ENCODE data around the gene GXYLT2.

DNA sequence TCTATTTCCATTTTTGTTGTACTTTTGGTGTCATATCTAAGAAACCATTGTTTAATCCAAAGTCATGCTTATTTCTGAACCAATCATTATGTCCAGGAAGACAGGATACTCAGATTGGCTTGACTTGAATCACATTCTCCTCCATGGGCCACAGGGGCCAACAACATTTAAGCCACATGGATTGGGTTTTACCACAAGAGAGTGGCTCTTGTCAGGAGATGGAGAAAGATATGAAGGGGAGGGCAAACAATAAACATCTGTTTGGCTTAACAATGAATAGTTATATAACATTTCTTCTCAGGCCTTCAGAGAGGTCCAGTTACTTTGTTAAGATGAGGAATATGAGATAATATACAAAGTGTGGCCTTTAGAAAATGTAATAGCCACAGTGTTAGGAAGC is 44.6 kb downstream of the GXYLT2 start:
- TF ChIP-seq SCRT1 (tag by site-specific recombination; IDR thresholded peaks at IDR 0.05; ENCODE audit: borderline replicate concordance) (no peak), REPIN1 (tag by site-specific recombination; IDR thresholded peaks at IDR 0.05; ENCODE audit: low read depth) (no peak), KLF10 (tag by site-specific recombination; IDR thresholded peaks at IDR 0.05) (no peak), CTCF (tag by site-specific recombination; IDR thresholded peaks at IDR 0.05) (no peak), SP2 (tag by site-specific recombination; IDR thresholded peaks at IDR 0.05) (no peak), YY1 (tag by site-specific recombination; IDR thresholded peaks at IDR 0.05) (no peak), ZNF776 (tag by site-specific recombination; IDR thresholded peaks at IDR 0.05; ENCODE audit: borderline replicate concordance) (no peak), ZEB2 (tag by site-specific recombination; IDR thresholded peaks at IDR 0.05) (no peak), TCF7L2 (IDR thresholded peaks at IDR 0.05; ENCODE audit: borderline replicate concordance, low read depth, low read length) (no peak)
- TF ChIP-seq, protein P1, sequence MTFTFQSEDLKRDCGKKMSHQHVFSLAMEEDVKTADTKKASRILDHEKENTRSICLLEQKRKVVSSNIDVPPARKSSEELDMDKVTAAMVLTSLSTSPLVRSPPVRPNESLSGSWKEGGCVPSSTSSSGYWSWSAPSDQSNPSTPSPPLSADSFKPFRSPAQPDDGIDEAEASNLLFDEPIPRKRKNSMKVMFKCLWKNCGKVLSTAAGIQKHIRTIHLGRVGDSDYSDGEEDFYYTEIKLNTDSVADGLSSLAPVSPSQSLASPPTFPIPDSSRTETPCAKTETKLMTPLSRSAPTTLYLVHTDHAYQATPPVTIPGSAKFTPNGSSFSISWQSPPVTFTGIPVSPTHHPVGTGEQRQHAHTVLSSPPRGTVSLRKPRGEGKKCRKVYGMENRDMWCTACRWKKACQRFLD (tag by site-specific recombination; IDR thresholded peaks at IDR 0.05) = no peak

Measured in HEK293 (cell line).